AG04450 (cell line): ENCODE measurements around the gene TMEM120B. TPM values are rescaled to one million over a fixed set of nuclear protein-coding genes. Genes with fewer than 3 reads are reported as not detected.

Source experiments
- CTCF ChIA-PET: fragments of 300-600, 350-600 bp; formaldehyde crosslinking; extraction: SDS; loops from one replicate; lab custom pipeline; 2022; ENCODE audit warnings: antibody characterized with exemption, inconsistent platforms; lab: Charles Lee
- POLR2A ChIA-PET: fragments of 350-600 bp; formaldehyde crosslinking; extraction: SDS; loops from one replicate; lab custom pipeline; 2021; ENCODE audit warnings: antibody characterized with exemption, inconsistent platforms; lab: Yijun Ruan, JAX
- DNase-seq: peaks from one replicate; pipeline ENCODE4 v3.0.0-alpha.2; 2011; ENCODE audit warnings: low read depth, low spot score
- H3K27ac ChIP-seq: one replicate; pipeline ENCODE4 v1.5.1; 2012; ENCODE audit warnings: low read depth, low read length, control low read depth
- H3K27me3 ChIP-seq: one replicate; pipeline ENCODE4 v1.6.0; 2012; ENCODE audit warnings: low read length; ENCODE audit not compliant: control insufficient read depth, insufficient read depth
- H3K4me3 ChIP-seq: 2 replicates; pipeline ENCODE4 v1.5.1; 2011; ENCODE audit warnings: mild to moderate bottlenecking, low read depth, low read length, control low read depth
- H3K9me3 ChIP-seq: 2 replicates; pipeline ENCODE4 v1.5.1; 2012; ENCODE audit warnings: low read length; ENCODE audit not compliant: control insufficient read depth, insufficient read depth
- polyA plus RNA-seq: library from polyadenylated mRNA; depleted of rRNA; stranded (reverse); fragments of >200 nt; gene quantifications from 2 replicates; pipeline ENCODE4 v1.2.3, GENCODE V29; 2011
- TF ChIP-seq, protein P1 (sequence below): IDR thresholded peaks from 2 replicates; pipeline ENCODE4 v1.5.1; 2011; ENCODE audit warnings: low read depth, low read length, control low read depth, inconsistent platforms

The TMEM120B gene
- polyA plus RNA-seq, 1 experiment: 11.1 TPM

- Histone ChIP-seq H3K27ac (no peak overlapping the region), H3K27me3 (no peaks in the 10 kb centered on the region), H3K4me3 (no peak overlapping the region), H3K9me3 (no peaks in the 10 kb centered on the region)
- DNase-seq: no peak
- TF ChIP-seq, protein P1, sequence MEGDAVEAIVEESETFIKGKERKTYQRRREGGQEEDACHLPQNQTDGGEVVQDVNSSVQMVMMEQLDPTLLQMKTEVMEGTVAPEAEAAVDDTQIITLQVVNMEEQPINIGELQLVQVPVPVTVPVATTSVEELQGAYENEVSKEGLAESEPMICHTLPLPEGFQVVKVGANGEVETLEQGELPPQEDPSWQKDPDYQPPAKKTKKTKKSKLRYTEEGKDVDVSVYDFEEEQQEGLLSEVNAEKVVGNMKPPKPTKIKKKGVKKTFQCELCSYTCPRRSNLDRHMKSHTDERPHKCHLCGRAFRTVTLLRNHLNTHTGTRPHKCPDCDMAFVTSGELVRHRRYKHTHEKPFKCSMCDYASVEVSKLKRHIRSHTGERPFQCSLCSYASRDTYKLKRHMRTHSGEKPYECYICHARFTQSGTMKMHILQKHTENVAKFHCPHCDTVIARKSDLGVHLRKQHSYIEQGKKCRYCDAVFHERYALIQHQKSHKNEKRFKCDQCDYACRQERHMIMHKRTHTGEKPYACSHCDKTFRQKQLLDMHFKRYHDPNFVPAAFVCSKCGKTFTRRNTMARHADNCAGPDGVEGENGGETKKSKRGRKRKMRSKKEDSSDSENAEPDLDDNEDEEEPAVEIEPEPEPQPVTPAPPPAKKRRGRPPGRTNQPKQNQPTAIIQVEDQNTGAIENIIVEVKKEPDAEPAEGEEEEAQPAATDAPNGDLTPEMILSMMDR: no peak
- ChIA-PET POLR2A (no interaction called here), CTCF (no interaction called here)
Observed at GRCh38 chr12:121769831-121770301, 57.3 kb downstream of the TMEM120B start.

- TF ChIP-seq, protein P1: no peak
- Histone ChIP-seq H3K4me3 (no peak overlapping the region), H3K27ac (no peak overlapping the region), H3K9me3 (no peaks in the 10 kb centered on the region), H3K27me3 (no peaks in the 10 kb centered on the region)
- CTCF ChIA-PET: no interaction called here
- no peak for DNase-seq
- POLR2A ChIA-PET: no interaction called here
Observed at GRCh38 chr12:121770388-121770787, 57.8 kb downstream of the TMEM120B start.

DNA sequence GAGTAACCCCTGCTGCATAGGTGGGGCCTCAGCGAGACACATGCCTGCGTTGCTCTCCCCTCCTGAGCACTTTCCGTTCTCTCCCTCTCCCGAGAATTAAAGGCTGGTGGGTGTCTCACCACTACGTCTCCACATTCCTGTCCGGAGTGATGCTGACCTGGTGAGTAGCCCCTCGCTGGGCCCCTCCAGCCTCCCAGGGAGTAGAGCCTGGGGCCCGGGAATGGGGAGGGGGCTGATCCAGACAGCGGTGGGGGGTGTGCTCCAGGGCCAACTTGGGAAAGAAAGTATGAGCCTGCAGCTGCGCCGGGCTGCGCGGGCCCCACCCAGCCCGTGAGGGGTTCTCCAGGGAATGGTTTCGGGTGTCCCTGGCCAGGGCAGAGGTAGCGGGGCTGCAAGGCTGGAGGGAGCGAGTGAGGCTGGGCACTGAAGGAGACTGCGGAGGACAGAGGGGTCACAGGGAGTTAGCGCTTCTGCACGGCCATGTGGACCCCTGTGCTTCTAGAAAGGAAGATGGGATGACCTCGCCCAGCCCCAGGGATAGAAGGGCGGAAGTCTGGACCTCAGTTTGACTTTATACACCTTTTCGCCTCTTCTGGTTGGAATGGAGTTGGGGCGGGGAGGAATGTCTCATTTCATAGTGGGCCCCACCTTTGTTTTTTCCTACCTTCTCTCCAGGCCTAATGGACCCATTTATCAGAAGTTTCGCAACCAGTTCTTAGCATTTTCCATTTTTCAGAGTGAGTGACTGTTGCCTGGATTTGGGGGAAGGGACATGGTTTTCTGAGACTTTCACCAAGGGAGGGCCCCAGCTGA lies 58.5 kb downstream of the TMEM120B start:
- TF ChIP-seq, protein P1: no peak
- no peak for DNase-seq
- Histone ChIP-seq H3K4me3 (no peak overlapping the region), H3K27me3 (no peaks in the 10 kb centered on the region), H3K9me3 (no peaks in the 10 kb centered on the region), H3K27ac (no peak overlapping the region)
- ChIA-PET CTCF (no interaction called here), POLR2A (no interaction called here)

DNA sequence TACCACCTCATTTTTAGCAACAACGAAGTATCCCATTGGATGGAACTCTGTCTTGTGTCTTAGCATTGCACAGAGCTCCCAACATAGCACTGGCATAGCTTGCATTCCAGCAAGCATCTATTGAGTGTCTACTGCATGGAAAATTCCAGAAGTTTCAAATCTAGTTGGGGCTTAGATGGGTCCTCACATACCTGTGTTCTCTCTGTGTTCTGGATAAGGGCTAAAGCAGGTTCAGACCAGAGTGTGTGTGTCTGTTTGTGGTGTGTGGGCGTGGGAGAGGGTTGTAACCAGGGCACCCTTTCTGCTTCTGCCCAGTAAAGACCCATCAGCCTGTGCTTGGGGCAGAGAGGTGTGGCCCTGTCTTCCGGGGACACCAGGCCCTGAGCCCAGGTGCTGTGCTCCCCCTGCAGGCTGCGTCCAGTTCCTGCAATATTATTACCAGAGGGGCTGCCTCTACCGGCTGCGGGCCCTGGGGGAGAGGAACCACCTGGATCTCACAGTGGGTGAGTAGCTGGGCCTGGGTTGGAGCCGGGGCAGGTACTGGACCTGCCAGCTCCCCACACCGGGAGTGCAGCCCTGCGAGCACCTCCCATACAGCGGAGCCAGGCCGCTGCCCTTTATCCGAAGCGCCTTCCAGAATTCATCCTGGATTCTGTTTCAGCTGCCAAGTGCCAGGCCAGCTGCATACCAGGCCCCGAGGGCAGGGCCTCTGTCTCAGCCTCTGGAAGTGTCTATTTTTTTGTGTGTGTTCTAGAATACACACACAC lies 60.6 kb downstream of the TMEM120B start:
- Histone ChIP-seq H3K9me3 (no peaks in the 10 kb centered on the region), H3K27ac (no peak overlapping the region), H3K4me3 (no peak overlapping the region), H3K27me3 (no peaks in the 10 kb centered on the region)
- CTCF ChIA-PET: interaction anchor here (0.6 to 2.4 kb wide), 24 partner anchors 9 to 221 kb away, joined by 3 to 36 read pairs (median 5); partner anchors contain the start of genes RHOF and TMEM120B
- POLR2A ChIA-PET: no interaction called here
- TF ChIP-seq, protein P1: peak; percentile 89
- DNase-seq: no peak
